GM13977 (cell line): Measurements from ENCODE around the gene ADGRD2.

Source experiments
- DNase-seq: peaks from one replicate; pipeline ENCODE4 v3.0.0; 2012; ENCODE audit warnings: low spot score
- in situ Hi-C: fragments of 300-500 bp; cut with MboI; formaldehyde crosslinking; loops from one replicate; pipeline ENCODE4 v1.12.0; 2022; ENCODE audit warnings: low sequenced_read_pairs, low pct_unique_long_range_greater_than_20kb, mixed read lengths, inconsistent platforms; ENCODE audit not compliant: unreplicated experiment
- TF ChIP-seq, protein P1 (sequence below): IDR thresholded peaks from 2 replicates; pipeline ENCODE4 v1.5.1; 2012; ENCODE audit warnings: mild to moderate bottlenecking, control low read depth; ENCODE audit not compliant: insufficient read depth; ENCODE audit errors: extremely low read depth, missing control alignments

Gene ADGRD2, protein sequence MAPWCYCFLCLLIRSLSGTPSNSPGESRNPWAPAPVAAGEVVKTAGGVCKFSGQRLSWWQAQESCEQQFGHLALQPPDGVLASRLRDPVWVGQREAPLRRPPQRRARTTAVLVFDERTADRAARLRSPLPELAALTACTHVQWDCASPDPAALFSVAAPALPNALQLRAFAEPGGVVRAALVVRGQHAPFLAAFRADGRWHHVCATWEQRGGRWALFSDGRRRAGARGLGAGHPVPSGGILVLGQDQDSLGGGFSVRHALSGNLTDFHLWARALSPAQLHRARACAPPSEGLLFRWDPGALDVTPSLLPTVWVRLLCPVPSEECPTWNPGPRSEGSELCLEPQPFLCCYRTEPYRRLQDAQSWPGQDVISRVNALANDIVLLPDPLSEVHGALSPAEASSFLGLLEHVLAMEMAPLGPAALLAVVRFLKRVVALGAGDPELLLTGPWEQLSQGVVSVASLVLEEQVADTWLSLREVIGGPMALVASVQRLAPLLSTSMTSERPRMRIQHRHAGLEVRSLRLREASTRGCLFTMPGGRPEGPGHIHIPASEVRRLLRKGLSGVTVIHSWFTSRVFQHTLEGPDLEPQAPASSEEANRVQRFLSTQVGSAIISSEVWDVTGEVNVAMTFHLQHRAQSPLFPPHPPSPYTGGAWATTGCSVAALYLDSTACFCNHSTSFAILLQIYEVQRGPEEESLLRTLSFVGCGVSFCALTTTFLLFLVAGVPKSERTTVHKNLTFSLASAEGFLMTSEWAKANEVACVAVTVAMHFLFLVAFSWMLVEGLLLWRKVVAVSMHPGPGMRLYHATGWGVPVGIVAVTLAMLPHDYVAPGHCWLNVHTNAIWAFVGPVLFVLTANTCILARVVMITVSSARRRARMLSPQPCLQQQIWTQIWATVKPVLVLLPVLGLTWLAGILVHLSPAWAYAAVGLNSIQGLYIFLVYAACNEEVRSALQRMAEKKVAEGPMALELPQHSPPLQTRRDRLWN

DNA sequence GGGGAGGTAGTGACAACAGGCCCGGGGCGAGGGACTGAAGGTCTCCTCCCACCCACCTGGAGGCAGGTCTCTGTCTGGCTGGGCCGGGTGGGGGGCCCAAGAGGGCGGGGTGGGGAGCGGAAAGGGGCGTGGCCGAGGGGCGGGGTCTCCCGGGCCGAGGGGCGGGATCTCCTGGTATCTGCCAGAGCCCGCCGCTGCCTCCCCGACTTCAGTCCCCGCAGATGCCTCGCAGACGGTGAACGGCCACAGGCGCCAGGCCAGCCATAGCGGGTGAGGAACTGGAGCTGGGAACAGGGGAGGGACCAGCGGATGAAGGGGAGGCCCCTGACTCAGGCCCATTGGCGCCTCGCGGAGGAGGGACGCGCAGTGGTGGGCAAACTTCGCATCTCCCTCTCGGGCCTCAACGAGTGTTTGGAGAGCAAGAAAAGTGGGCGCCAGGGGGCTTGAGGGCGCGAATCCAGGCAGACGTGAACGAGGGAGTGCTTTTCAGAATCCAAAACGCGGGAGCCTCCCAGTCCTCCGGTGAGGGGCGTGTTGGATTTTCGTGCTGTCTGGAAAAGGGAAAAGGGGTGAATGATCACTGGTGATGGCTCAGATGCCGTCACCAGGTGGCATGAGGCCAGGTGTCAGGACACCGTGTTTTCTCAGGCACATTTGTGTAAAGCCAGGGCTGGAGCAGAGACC lies at the start of gene ADGRD2:
Gene ADGRD2, plus strand, starts transcription at position 211 of the 684 bp plus-strand sequence. CDS start 1,216 bp downstream, outside the sequence.
- in situ Hi-C loops: no loop called here
- TF ChIP-seq, protein P1, sequence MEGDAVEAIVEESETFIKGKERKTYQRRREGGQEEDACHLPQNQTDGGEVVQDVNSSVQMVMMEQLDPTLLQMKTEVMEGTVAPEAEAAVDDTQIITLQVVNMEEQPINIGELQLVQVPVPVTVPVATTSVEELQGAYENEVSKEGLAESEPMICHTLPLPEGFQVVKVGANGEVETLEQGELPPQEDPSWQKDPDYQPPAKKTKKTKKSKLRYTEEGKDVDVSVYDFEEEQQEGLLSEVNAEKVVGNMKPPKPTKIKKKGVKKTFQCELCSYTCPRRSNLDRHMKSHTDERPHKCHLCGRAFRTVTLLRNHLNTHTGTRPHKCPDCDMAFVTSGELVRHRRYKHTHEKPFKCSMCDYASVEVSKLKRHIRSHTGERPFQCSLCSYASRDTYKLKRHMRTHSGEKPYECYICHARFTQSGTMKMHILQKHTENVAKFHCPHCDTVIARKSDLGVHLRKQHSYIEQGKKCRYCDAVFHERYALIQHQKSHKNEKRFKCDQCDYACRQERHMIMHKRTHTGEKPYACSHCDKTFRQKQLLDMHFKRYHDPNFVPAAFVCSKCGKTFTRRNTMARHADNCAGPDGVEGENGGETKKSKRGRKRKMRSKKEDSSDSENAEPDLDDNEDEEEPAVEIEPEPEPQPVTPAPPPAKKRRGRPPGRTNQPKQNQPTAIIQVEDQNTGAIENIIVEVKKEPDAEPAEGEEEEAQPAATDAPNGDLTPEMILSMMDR: no peak
- peak; percentile 51 for DNase-seq

DNA sequence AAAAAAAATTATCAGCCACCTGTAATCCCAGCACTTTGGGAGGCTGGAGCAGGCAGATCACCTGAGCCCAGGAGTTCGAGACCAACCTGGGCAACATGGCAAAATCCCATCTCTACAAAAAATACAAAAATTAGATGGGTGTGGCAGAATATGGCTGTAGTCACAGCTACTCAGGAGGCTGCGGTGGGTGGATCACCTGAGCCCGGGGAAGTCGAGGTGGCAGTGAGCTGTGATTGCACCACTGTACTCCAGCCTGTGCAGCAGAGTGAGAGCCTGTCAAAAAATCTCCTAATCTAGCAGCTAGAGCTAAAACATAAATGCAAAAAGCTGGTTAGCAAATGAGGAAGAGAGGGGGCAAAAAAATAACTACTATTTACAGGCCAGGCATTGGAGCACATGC lies 47.0 kb upstream of the ADGRD2 start:
- in situ Hi-C loops: no loop called here
- no peak for DNase-seq
- TF ChIP-seq, protein P1: no peak

DNA sequence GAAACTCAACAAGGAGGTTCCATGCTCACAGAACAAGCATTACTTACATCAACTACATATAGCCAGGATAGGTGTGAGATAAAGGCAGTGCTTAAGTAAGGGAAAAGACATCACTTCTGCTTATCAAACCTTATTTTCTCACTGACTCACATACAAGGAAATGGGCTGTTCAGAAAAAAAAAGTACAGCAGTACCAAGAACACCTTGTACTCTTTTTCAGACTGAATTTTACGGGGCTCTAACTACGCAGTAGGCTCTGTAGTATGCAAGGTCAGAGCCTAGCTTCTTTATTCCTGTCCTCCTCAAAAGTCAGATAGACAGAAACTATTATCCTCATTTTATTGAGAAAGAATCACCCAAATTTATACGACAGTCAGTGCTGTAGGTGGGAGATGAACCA lies 40.8 kb upstream of the ADGRD2 start:
- no peak for DNase-seq
- TF ChIP-seq, protein P1: no peak
- in situ Hi-C loops: no loop called here

DNA sequence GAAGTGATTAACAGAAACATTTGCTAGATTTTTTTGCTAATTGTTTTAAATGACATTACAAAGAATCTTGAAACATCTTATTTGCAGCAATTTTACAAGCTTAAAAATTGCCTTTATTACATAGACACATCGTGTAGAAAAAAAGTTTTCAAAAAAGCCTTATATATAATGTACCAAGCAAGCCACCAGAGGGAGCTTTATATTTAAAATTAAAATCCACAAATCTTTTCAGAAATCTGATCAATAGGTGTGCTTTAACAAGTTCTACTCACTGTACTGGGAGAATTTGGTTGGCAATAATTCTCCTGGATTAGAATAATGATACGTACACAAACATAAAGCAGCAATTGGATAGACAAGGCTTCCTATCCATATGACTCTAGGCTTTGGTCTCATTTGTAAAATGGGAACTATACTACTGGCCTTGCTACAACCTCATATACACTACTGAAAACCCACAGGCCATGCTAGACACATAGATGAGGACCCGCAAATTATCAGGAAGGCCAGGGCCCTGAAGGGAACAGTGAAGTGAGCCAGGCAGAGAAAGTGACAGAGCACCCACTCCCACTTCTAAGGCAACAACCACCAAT lies 39.8 kb upstream of the ADGRD2 start:
- TF ChIP-seq, protein P1: peak; percentile 20
- in situ Hi-C loops: no loop called here
- no peak for DNase-seq

DNA sequence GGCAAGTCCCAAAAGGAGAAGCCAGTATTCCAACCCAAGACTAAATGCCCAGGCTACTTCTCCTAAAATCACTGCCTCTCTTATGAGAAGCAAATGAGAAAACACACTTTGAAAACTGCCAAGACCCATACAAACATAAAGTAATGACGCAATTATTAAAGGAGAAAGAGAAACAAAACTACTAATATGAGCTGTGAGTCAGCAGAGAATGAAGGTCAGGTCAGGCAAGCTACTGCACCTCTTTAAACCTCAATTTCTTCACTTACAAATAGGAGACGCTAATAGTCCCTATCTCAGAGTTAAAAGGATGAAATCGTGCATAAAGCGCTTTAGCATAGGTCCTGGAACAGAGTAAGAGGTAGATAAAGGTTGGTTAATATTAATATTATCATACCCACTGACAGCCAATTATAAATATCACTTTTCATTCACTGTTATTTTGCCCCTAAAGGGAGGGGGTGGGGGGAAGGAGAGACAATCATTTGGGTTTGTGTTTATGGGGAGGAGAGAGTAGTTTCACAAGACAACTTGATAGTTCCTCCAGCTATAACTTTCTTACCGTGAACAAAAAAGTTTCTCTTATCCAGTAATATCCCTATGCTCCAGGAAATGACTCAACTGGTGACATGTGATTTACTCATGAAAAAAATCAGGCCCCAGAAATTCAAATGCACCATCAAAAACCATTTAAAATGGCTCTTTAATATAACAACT lies 38.6 kb upstream of the ADGRD2 start:
- in situ Hi-C loops: no loop called here
- TF ChIP-seq, protein P1: no peak
- no peak for DNase-seq
